Fibroblast of villous mesenchyme (primary cell): ENCODE measurements around the gene RYR2. TPM values are rescaled to one million over a fixed set of nuclear protein-coding genes. Genes with fewer than 3 reads are reported as not detected.

ENCODE experiments used
- DNase-seq: peaks from one replicate; pipeline ENCODE4 v3.0.0-alpha.2; 2010; ENCODE audit warnings: low read depth
- H3K4me3 ChIP-seq: 2 replicates; pipeline ENCODE4 v1.5.1; 2011; ENCODE audit warnings: low read depth, mild to moderate bottlenecking, low read length
- CTCF ChIP-seq: IDR thresholded peaks from 2 replicates; pipeline ENCODE4 v1.5.1; 2012; ENCODE audit warnings: low read depth, mild to moderate bottlenecking, low read length; ENCODE audit not compliant: insufficient read depth
- total RNA-seq: library from RNA; depleted of rRNA; stranded (reverse); fragments of >200 nt; gene quantifications from 2 replicates; pipeline ENCODE4 v1.2.3, GENCODE V29; 2012

RYR2 gene
- total RNA-seq, 1 donor: not detected

GRCh38 chr1:237093691-237094090 lies 51.7 kb downstream of the RYR2 start:
- no peak for TF ChIP-seq CTCF
- H3K4me3 ChIP-seq: no peak overlapping the region
- DNase-seq: no peak

GRCh38 chr1:237098541-237098940 lies 56.6 kb downstream of the RYR2 start:
- TF ChIP-seq CTCF: no peak
- no peak overlapping the region for H3K4me3 ChIP-seq
- no peak for DNase-seq

- no peak for DNase-seq
- TF ChIP-seq CTCF: no peak
These were observed 61.0 kb downstream of the RYR2 start for GRCh38 chr1:237103021-237103420.

GRCh38 chr1:237104096-237104495 lies 62.1 kb downstream of the RYR2 start:
- no peak overlapping the region for H3K4me3 ChIP-seq
- no peak for DNase-seq
- no peak for TF ChIP-seq CTCF

More at GRCh38 chr1:237103021-237103420, 61.0 kb downstream of the RYR2 start:
- no peak overlapping the region for H3K4me3 ChIP-seq

- DNase-seq: no peak
- no peak for TF ChIP-seq CTCF
These were observed 63.8 kb downstream of the RYR2 start for GRCh38 chr1:237105826-237106225.

GRCh38 chr1:237108297-237109040 lies 66.5 kb downstream of the RYR2 start:
- no peak overlapping the region for H3K4me3 ChIP-seq
- DNase-seq: no peak
- no peak for TF ChIP-seq CTCF

More at GRCh38 chr1:237105826-237106225, 63.8 kb downstream of the RYR2 start:
- H3K4me3 ChIP-seq: no peak overlapping the region

GRCh38 chr1:237111807-237112206 lies 69.8 kb downstream of the RYR2 start:
- H3K4me3 ChIP-seq: no peak overlapping the region
- no peak for DNase-seq
- no peak for TF ChIP-seq CTCF
